ENCODE results near the gene NAV3.

GRCh38 chr12:78239544-78239943 lies 408.9 kb downstream of the NAV3 start:
- TF ChIP-seq USF2 (CRISPR knock-in tag; IDR thresholded peaks at IDR 0.05) (no peak), MAX (CRISPR knock-in tag; IDR thresholded peaks at IDR 0.05) (no peak), SAP30 (IDR thresholded peaks at IDR 0.05; ENCODE audit: borderline replicate concordance, insufficient read depth, low read depth, low read length, poor library complexity, severe bottlenecking) (no peak), TARDBP (IDR thresholded peaks at IDR 0.05) (no peak), ATF3 (IDR thresholded peaks at IDR 0.05) (no peak), ATF3 (CRISPR knock-in tag; conservative IDR thresholded peaks at IDR 0.05) (no peak), CTCF (IDR thresholded peaks at IDR 0.05 in 2 of 3, conservative IDR thresholded peaks at IDR 0.05 in 1 of 3; ENCODE audit: insufficient read depth in 2 of 3, low read depth in 1 of 3, low read length in 3 of 3) (no peak), U2AF2 (optimal IDR thresholded peaks at IDR 0.05; ENCODE audit: low read depth, low read length) (no peak), TAL1 (IDR thresholded peaks at IDR 0.05) (no peak), ZBTB1 (CRISPR knock-in tag; IDR thresholded peaks at IDR 0.05; ENCODE audit: borderline replicate concordance, low read depth) (no peak), USF1 (CRISPR knock-in tag; IDR thresholded peaks at IDR 0.05) (no peak), RAD51 (IDR thresholded peaks at IDR 0.05; ENCODE audit: borderline replicate concordance, low read depth) (no peak)
